ENCODE results near the gene DNAJC21. TPM values are rescaled to one million over a fixed set of nuclear protein-coding genes. Genes with fewer than 3 reads are reported as not detected.
"Not testable (repeated sequence)": the region's sequence is repeated elsewhere in the genome, so short reads cannot be mapped to it uniquely, and the experiment has no call there.

DNAJC21 gene
- polyA plus RNA-seq, 1 donor, result 50.9 TPM

DNA sequence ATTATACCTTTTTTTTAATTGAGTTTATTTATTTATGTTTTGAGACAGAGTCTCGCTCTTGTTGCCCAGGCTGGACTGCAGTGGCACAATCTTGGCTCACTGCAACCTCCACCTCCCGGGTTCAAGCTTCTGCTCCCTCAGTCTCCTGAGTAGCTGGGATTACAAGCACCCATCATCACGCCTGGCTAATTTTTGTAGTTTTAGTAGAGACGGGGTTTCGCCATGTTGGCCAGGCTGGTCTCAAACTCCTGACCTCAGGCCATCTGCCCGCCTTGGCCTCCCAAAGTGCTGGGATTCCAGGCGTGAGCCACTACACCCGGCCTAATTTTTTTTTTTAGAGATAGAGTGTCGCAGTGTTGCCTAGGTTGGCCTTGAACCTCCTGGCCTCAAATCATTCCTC is 6.1 kb upstream of the DNAJC21 start:
- DNase-seq (ENCODE audit: low read depth), result not testable (repeated sequence)

DNA sequence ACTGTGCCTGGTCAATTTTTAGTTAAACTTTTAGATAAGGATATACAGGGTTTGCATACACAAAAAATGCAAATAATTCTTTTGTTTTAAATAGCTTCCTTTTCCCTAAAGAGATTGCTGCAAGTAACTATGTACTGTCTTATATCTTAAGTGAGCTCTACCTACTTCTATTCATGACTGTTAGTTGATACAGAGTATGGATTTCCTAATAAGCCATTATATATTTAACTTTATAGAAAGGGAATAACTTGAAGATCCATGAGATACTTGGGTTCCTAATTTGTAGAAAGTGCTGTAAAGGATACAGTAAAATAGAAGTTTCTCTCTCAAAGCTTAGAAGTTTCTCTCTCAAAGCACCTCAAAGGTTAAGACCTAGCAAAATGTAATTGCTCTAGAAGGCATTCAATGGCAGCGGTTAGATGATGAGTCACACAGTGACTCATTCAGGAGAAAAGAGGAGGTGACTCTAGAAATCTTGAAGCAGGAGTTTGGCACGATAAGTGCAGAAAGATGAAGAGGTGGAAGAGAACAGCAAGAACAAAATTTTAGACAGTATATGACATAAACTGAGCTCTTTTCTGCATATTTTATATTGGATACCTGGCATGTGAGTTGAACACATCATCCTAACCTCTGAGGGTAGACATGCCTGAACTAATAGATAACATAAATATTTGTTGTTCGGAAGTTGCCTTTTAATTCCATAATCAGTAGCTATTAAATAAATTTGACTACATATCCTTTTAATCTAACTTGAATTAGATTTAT is 5.5 kb upstream of the DNAJC21 start:
- no peak for DNase-seq (ENCODE audit: low read depth)

DNA sequence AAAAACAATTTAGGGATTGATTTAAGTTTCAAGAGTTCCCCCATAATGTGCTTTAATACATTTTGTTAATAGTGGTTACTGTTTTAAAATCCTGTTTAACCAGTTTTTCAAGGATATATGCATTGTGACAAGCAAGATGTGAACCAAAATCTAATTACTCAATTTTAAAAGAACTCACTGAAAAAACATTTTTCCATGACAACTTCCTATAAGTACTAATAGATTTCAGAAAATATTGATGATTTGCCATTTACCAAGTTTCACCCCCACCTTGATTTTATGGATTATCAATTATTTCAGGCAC is 4.9 kb upstream of the DNAJC21 start:
- no peak for DNase-seq (ENCODE audit: low read depth)

DNA sequence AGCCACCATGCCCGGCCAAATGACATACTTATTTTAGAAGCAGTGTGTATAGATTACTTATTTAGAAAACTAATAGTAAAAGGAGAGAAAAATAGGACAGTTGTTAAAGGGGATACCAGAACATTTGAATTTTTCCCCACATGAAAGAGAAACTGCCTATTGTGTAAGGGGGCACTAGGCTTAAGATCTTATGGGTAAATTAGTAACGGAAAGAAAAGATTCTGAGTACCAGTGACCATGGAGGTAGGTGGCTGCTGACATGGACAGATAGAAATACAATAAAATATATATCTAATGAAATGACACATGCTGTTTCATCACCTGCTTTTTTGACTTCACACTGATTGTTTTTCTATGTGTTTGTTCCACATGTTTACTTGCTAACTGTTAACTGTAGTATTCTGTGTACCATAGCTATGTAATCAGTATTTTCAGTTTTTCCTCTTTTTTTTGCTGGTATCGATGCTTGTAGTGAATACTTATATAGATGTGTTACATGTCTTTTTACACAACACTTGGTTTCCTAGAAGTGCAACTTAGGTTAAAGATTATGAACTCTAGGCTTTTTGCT is 3.0 kb upstream of the DNAJC21 start:
- no peak for DNase-seq (ENCODE audit: low read depth)

DNA sequence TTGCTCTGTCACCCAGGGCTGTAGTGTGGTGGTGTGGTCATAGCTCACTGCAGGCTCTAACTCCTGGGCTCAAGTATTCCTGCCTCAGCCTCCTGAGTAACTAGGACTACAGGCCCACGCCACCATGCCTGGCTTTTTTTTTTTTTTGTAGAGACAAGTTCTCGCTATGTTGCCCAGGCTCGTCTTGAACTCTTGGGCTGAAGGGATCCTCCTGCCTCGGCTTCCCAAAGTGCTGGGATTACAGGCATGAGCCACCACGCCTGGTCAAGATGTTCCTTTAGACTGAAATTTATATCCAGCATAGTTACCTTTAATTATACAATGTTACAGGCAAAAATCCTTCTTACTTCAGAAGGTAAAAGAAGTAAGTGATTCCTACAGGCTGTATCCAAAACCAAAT is 1.6 kb upstream of the DNAJC21 start:
- no peak for DNase-seq (ENCODE audit: low read depth)

DNA sequence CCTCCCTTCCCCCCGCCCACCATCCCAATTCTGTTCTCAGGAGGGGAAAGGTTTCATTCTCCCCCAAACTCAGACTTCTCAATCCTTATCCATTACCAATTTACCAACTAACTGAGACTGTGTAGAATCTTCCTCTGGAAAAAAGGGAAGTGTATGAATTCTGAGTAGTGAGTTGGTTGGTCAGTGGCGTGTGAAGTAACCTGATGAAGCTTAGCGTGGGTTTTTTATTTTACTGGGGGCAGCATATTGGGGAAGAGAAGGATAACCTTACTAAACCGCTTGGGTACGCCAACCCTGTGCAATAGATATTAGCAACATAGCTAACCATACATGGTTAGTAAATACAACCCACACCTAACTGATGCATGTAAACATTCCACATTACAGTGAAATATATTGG is 1.1 kb upstream of the DNAJC21 start:
- no peak for DNase-seq (ENCODE audit: low read depth)

DNA sequence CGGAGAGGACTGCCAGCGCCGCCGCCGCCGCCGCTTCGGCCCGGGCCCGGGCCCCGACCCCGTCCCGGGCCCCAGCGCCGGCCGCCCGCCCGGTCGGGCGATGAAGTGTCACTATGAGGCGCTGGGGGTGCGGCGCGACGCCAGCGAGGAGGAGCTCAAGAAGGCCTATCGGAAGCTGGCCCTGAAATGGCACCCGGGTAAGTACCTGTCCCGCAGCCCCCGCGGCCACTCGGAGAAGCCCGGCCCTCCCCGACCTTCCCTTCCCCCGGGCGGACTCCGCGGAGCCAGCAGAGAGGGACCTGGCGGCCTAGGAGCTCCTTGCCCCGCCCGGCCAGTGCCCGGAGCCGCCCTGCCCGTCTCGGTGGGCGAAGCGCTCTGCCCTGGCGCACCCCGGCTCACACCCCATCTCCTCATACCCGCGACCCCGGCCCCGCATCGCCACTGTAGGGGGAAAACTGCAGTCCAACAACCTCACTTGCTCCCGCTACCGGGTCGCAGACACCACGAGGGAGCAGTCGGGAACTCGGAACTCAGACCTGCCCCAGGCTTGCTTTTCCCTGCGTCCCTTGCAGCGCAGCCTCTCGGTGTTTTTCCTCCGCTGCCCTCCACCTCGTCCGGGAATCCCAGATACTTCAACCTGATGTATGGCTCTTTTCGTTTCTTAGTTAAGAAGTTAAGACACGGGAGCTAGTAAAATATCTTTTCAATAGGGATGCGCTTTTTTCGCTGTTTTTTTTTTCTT is 532 bp downstream of the DNAJC21 start:
- no peak for DNase-seq (ENCODE audit: low read depth)

DNA sequence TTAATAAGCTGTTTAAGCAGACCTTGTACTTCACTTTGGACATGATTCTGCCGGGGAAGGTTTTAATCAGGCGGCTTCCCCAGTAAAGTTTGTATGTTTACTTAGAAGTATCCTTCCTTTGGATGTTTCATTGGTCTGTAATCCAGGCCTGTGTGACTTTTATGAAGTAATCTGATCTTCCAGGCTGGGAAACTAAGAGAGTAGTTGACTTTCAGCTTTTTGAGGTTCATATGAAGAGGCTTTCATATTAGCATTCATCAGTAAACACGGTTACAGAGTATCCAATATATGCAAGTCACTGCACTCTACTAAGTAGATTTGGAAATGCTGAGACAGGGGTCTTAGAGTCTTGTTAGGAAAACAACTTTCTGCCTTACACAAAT is 1.1 kb downstream of the DNAJC21 start:
- DNase-seq (ENCODE audit: low read depth), result no peak

DNA sequence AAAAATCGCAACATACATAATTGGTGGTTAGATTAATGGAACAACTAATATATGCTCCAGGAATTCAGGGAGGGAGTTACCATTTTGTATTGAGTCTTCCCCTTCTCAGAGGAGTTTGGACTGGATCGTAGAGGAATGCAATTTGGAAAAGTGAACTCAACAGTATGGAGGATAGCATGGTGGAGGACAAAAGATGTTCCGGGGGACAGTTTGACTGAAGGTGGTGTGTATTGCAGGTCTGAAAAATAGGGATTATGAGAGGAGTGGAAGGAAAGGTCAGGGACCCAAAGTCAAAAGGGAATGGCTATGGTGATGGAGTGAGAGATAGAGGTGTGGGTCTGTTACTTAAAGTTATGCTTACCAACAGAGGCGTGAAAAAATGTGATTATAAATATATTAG is 1.5 kb downstream of the DNAJC21 start:
- DNase-seq (ENCODE audit: low read depth), result no peak

DNA sequence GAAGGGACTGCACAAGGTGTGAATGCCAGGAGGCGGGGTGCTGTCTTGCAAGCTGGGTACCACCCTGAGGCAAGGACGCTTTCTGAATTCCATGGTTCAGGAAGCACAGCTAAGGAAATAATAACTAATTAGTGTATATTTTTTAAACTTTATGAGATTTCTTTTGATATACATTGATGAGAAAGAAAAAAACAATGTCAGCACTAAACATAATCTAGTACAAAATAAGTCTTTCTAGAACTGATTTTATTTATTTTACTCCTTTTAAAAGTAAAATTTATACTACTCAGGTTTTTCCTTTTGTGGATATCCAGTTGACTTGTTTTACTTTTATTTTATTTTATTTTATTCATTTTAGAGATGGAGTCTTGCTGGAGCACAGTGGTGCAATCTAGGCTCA is 3.6 kb downstream of the DNAJC21 start:
- no peak for DNase-seq (ENCODE audit: low read depth)

DNA sequence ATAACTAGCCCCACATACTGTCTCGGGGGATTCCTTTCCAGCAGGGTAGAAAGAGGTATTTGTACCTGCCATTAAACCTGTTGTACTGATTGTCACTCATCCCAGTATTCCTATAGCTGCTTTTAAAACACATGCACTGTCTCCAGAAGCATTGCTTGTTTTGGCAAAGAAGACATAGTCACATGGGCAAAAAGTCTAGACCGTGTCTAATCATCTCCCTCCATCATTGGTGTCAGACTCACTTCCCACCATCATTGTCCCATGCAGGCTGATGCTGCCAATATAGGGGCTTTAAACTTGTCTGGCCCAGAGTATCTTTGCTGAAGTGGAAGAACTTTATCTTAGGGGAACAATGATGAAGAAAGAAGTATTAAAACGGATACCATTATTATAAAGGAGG is 12.6 kb downstream of the DNAJC21 start:
- DNase-seq (ENCODE audit: low read depth), result no peak

DNA sequence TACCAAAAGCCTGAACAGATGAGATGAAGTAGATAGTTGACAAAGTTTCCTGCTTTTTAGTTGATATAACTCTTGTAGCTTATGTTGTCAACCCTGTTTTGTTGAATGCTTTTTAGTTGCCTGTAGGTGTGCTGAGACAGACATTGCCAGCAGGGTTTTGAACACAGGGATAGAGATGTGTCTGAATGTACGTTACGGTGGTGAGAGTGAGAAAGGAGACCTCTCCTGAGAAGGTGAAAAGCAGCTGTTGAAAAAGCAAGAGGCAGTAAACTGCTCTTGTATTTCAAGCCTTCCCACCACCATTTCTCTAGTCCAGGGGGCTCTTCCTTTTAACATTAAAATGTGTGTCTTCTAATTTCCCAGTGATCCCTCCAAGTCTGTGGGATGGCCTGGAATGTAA is 14.7 kb downstream of the DNAJC21 start:
- DNase-seq (ENCODE audit: low read depth), result no peak

DNA sequence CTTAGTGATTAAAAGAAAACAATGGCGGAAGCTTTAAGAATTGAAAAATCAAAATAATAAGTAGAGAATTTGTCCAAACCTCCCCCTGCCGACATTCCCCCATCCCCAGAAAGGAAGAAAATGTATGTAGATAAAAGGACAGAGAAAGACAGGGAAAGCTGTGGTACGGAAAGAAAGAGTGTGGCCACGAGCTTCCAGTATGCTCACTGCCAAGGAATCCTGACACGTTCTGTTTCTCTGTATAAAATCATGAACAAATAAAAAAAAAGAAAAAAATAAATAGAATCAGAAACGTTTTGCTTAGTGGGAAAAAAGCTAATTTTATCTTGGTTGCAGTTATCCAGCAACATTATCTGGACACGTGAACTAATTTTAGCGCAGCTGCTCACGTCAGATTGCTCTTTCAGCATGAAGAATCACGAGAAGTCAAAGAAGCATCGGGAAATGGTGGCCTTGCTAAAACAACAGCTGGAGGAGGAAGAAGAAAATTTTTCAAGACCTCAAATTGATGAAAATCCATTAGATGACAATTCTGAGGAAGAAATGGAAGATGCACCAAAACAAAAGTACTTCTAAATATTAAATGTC is 15.2 kb downstream of the DNAJC21 start:
- no peak for DNase-seq (ENCODE audit: low read depth)

DNA sequence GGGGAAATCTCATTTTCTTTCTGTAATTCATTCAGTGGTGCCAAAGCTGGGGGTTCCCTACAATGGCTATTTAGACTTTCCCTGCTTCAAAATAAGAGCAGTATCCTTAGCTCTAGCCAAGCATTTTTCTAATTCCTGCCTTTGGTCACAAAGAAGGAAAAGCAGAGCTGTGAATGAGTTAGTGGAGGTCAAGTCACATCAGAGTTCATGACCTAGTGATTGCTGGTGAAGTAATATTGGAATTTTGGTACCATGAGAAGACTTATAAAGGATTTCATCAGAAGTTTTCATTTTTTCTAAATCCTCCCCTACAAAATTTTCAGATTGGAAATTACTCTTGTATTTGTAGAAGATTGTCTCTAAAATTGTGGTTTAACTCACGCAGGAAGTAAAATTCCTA is 28.0 kb downstream of the DNAJC21 start:
- no peak for DNase-seq (ENCODE audit: low read depth)

DNA sequence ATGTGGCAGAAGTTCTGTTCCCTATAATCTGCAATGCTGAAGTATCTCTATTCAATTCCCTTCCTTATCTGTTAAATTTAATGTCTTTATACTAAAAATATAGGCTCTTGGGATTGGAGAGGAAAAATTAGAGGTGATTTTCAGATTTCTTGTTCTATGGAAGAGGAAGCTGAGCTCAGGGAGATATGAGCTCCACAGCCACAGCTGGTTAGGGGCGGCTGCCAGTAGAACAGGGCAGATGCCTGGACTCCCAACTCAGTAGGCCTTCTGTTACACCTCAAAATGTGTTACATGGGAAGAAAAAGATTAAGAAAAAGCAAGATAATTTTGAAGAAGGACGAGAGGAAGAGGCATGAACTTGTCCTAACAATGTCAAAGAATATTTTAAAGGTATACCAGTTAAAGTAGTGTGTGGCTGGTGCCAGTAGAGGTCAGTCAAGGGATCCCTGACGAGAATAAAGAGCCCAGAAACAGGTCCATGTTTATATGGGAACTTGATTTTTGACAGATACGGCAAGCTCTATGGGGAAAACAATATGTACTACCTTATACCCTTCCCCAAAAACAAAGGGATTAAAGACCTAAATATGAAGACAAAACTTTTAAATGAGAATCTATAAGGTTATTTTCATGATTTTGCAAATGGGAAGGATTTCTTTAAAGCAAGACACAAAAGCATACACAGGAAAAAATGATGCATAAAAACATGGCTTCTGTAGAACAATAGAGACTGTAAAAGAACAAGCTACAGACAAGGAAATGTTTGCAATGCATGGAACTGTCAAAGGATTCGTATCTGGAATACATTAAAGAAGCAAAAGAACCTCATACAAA is 28.7 kb downstream of the DNAJC21 start:
- DNase-seq (ENCODE audit: low read depth), result no peak

DNA sequence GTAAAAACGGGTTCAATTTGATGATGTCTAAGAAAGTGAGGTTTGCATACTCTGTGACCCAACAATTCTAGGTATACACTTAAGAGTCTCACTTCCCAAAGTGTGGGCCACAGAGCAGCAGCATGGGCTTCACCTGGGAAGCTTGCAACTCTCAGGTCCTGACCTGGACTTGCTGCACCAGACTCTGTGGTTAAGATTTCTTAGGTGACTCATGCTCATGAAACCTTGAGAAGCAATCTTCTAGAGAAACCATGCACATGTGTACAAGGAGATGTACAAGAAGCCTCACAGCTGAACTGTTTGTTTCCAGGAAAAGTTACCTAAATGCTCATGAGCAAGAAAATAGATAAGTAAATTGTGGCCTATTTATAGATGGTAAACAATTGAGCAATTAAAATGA is 30.0 kb downstream of the DNAJC21 start:
- no peak for DNase-seq (ENCODE audit: low read depth)

DNA sequence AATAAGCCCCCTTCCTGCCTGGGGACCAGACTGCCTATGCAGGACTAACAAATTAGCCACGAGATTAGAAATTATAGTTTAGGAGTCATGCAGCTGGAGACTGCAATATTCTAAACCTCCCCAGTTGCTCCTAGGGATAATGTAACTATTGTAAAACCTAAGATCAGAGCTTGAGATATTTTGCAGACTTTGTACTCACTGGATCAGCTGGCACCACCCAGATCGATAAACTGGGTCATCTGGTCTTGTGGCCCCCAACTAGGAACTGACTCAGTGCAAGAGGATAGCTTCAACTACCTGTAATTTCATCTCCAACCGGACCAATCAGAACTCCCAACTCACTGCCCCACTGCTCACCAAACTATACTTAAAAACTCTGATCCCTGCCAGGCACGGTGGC is 38.2 kb downstream of the DNAJC21 start:
- DNase-seq (ENCODE audit: low read depth), result no peak

DNA sequence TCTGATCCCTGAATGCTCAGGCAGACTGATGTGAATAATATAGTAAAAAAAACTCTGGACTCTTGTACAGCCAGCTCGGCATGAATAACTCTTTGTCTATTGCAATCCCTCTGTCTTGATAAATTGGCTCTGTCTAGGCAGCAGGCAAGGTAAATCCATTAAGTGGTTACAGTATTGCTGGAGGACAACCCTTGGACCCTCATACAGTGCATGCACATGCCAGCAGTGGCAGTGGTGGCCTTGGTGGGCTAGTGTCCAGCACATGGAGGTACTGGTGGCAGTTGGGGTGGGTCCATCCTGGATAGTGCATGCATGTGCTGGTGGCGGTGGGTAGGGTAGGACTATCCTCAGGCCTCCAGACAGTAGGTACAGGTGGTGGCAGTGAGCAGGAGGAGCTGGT is 38.9 kb downstream of the DNAJC21 start:
- DNase-seq (ENCODE audit: low read depth), result no peak

DNA sequence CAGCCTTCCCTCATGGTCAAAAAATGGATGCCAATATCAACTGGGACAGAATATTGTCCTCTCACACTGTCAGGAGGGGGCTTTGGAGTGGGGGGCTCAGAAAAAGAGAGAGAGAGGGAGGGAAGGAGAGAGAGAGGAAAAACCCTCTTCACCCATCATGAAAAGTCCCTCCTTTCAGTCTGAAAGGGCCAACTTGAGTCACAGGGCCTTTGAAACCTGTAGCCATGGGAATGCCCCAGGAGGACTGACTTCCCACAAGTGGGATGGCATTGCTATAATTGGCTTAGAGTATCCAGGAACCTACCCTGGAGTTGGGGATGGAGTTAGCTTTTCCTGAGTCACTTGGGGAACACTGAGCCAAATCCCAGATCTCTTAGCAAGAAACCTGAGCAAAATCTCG is 41.2 kb downstream of the DNAJC21 start:
- no peak for DNase-seq (ENCODE audit: low read depth)

DNA sequence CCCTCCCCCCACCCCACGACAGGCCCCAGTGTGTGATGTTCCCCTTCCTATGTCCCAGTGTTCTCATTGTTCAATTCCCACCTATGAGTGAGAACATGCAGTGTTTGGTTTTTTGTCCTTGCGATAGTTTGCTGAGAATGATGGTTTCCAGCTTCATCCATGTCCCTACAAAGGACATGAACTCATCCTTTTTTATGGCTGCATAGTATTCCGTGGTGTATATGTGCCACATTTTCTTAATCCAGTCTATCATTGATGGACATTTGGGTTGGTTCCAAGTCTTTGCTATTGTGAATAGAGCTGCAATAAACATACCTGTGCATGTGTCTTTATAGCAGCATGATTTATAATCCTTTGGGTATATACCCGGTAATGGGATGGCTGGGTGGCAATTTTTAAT is 42.3 kb downstream of the DNAJC21 start:
- DNase-seq (ENCODE audit: low read depth), result not testable (repeated sequence)

DNA sequence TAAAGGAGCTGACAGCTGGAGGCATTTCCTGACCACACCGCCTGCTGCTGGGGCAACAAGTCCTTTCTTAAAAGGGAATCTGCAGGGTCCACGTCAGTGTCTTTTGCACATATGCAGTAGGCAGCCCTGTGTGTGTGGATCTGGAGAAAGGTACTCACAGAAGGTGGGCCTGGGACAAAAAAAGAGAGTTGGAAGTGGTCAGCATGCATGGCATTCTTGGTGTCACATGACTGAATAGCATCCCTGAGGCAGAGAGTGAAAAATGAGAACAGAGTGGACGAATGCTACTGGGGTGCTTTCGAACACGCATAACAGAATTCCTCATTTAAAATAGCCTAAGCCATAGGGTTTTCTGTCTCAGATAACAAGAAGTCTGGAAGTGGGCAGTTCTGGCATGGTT is 47.0 kb downstream of the DNAJC21 start:
- DNase-seq (ENCODE audit: low read depth), result no peak

Data from forelimb muscle (tissue), 1 donor.